C4-2B (cell line): Measurements from ENCODE around the gene COL13A1.

Source experiments
- H3K27ac ChIP-seq: fragments of 450-650 bp; 2 replicates; pipeline ENCODE4 v1.5.1; 2017
- CTCF ChIP-seq: fragments of 450-650 bp; conservative IDR thresholded peaks from 2 replicates; pipeline ENCODE4 v1.5.1; 2017; ENCODE audit warnings: mild to moderate bottlenecking
- ZFX ChIP-seq: fragments of 450-650 bp; IDR thresholded peaks from 2 replicates; pipeline ENCODE4 v1.6.1; 2017

Gene COL13A1

DNA sequence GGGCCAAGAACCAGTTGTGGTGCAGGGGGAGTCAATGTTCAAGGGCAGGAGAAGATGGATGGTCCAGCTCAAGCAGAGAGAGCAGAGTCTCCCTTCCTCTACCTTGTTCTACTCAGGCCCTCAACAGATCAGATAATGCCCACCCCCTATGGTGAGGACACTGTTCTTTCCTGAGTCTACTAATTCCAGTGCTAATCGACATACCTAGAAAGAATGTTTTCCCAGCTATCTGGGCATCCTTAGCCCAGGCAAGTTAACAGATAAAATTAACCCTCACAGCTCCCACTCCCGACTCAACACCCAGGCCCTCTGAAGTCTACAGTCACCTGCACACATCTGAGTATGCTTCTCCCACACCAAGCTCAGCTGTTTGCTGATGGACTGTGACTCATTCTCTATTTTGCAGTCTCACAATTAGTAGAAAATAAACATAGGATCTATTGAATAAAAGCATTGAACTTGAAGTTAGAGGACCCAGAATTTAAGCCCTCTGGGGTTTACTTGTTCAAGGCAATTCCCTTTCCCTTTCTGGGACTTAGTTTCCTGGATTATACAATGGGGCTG, 17.1 kb downstream of the COL13A1 start:
- H3K27ac ChIP-seq = no peak overlapping the region
- no peak for TF ChIP-seq ZFX
- TF ChIP-seq CTCF = no peak

- TF ChIP-seq CTCF (no peak), ZFX (no peak)
These were observed 18.2 kb downstream of the COL13A1 start for GRCh38 chr10:69819716-69820506.

GRCh38 chr10:69820817-69821216, 19.1 kb downstream of the COL13A1 start:
- TF ChIP-seq CTCF (no peak), ZFX (no peak)
- no peak overlapping the region for H3K27ac ChIP-seq

More at GRCh38 chr10:69819716-69820506, 18.2 kb downstream of the COL13A1 start:
- no peak overlapping the region for H3K27ac ChIP-seq

DNA sequence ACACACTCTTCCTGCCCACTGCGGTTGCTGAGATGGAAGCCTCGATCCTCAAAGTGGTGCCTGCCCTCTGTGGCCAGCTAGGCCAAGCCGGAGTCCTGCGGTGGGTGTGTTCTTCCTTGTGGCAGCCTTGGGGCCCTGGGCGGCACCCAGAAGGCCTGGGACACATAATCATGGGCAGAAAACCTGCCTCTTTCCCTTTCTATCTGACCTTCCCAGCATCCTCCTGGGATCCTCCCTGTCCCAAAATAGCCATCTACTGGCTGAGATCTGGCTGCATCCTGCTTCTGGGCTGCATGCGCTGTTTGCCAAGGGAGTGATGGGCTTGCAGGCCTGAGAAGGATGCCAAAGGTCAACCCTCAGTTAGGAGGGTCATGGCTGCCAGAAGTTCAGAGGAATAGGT, 23.9 kb downstream of the COL13A1 start:
- H3K27ac ChIP-seq = no peak overlapping the region
- TF ChIP-seq CTCF = no peak
- no peak for TF ChIP-seq ZFX

- TF ChIP-seq CTCF (no peak), ZFX (no peak)
- H3K27ac ChIP-seq = no peak overlapping the region
These were observed 24.4 kb downstream of the COL13A1 start for GRCh38 chr10:69826094-69826493.

DNA sequence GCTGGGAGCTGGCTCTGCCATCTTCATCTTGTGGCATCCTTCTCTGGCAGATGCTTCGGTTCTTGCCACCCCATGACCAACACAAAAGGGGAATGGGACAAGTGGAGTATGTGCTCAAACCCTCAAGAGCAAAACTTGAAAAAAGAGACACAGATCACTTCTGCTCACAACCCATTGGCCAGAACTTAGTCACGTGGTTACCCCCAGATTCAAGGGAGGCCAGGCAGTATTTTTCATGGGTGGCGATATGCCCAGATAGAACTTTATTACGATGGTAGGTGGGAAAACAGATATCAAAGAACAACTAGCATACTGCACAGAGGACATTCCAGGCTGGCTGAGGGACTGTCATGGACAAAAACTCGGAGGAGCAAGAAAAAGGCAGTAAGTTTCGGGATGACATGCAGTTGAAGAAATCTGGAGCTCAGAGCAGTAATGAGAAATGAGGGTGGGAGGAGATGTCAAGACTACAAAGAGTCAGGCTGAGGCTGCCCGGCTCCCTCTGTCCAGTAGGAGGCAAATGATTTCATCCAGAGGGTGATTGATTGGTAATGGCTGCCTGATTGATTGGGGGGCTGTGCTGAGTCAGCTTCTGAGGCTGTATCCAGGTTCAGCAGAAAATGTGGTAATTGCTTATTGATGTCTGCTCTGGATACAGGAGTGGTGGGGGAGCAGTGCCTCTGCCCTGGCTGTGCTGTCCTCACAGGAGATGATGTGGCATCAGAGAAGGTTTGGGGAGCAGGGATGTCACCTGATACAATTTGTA, 25.3 kb downstream of the COL13A1 start:
- TF ChIP-seq ZFX (no peak), CTCF (no peak)
- H3K27ac ChIP-seq = no peak overlapping the region
